DOHH2 (cell line): ENCODE data around the gene SLC9C2.

Experiments used
- CTCF ChIP-seq: fragments of 200-600 bp; sonication (generic); IDR thresholded peaks from one replicate; pipeline ENCODE4 v1.5.1; 2014; ENCODE audit warnings: antibody characterized with exemption, mild to moderate bottlenecking, low read depth, low read length; ENCODE audit not compliant: poor library complexity, severe bottlenecking
- EZH2phosphoT487 ChIP-seq: fragments of 200-600 bp; sonication (generic); IDR thresholded peaks from 2 replicates; pipeline ENCODE4 v1.6.1; 2017; ENCODE audit warnings: borderline replicate concordance, mild to moderate bottlenecking, antibody characterized with exemption, low read length, moderate library complexity, mixed read lengths

GRCh38 chr1:173553312-173553711 is 49.6 kb downstream of the SLC9C2 start:
- TF ChIP-seq CTCF (no peak), EZH2phosphoT487 (no peak)
